ENCODE results near the gene GREB1L.
"Not testable (repeated sequence)": the region's sequence is repeated elsewhere in the genome, so short reads cannot be mapped to it uniquely, and the experiment has no call there.

GREB1L gene

DNA sequence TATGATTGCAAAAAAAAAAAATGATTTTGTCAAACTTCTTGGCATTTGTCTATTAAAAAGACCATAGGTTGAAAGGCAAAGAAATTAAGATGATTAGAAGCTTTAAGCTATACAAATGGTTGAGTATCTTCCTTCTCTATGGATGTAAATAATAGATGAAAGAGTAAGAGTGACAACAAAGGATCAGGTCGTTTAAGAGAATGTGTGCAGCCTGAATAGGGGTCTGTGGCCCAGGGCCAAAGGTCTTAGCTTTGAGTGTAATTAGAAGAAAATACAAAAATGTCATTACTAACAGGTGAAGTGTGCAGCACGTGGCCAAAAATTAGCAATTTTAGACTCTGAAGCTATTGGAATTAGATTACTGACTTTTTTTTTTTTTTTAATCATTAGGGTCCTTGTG is 122.4 kb downstream of the GREB1L start:
- no CpG with 5 or more reads among the region's 2 CpGs for WGBS (ENCODE audit: extremely low coverage, insufficient coverage, insufficient read length)
- Histone ChIP-seq H4K8ac (ENCODE audit: low read depth, low read length) (no peak overlapping the region), H3K36me3 (ENCODE audit: control insufficient read depth in 1 of 2, insufficient read depth in 2 of 2, low read length in 2 of 2) (peaks cover 0 to 3% of the 10 kb centered on the region in 2 experiments), H3K23ac (ENCODE audit: low read length) (no peak overlapping the region), H3K79me2 (ENCODE audit: control insufficient read depth, insufficient read depth, low read length, poor library complexity) (no peaks in the 10 kb centered on the region), H2BK120ac (ENCODE audit: insufficient read depth, low read length, poor library complexity) (no peak overlapping the region), H2BK5ac (ENCODE audit: low read depth, low read length, poor library complexity) (no peak overlapping the region), H2BK12ac (ENCODE audit: low read length) (no peak overlapping the region), H3K27me3 (ENCODE audit: insufficient read depth, low read length) (no peaks in the 10 kb centered on the region), H3K18ac (ENCODE audit: low read length) (no peak overlapping the region), H3K4me3 (ENCODE audit: low read depth, low read length) (no peak overlapping the region), H3K4me2 (ENCODE audit: low read length) (no peak overlapping the region), H2AFZ (ENCODE audit: insufficient read depth, low read length, poor library complexity) (no peak overlapping the region), H3K9me3 (ENCODE audit: insufficient read depth, low read depth, low read length) (no peaks in the 10 kb centered on the region), H4K91ac (ENCODE audit: low read depth, low read length) (no peak overlapping the region), H2AK5ac (ENCODE audit: low read length) (no peak overlapping the region), H3K4ac (ENCODE audit: low read depth, low read length) (no peak overlapping the region), H3K27ac (ENCODE audit: low read depth, low read length) (no peak overlapping the region), H4K12ac (ENCODE audit: low read depth, low read length) (no peak overlapping the region), H3K9ac (ENCODE audit: low read length) (no peak overlapping the region), H3K4me1 (ENCODE audit: control insufficient read depth in 1 of 2, insufficient read depth in 2 of 2, low read length in 2 of 2) (peaks cover 4 to 7% of the 10 kb centered on the region in 2 experiments), H3K79me1 (ENCODE audit: low read length) (peaks cover 5% of the 10 kb centered on the region), H3K14ac (ENCODE audit: low read length) (no peak overlapping the region)
- DNase-seq, result no peak

GRCh38 chr18:21366896-21367295 is 124.9 kb downstream of the GREB1L start:
- Histone ChIP-seq H3K27me3 (ENCODE audit: insufficient read depth, low read length) (no peaks in the 10 kb centered on the region), H3K14ac (ENCODE audit: low read length) (peak overlapping the region; percentile 44), H3K79me1 (ENCODE audit: low read length) (peaks cover 5% of the 10 kb centered on the region), H2BK5ac (ENCODE audit: low read depth, low read length, poor library complexity) (no peak overlapping the region), H2BK120ac (ENCODE audit: insufficient read depth, low read length, poor library complexity) (no peak overlapping the region), H4K12ac (ENCODE audit: low read depth, low read length) (no peak overlapping the region), H3K36me3 (ENCODE audit: control insufficient read depth in 1 of 2, insufficient read depth in 2 of 2, low read length in 2 of 2) (peaks cover 0 to 3% of the 10 kb centered on the region in 2 experiments), H3K23ac (ENCODE audit: low read length) (no peak overlapping the region), H2AK5ac (ENCODE audit: low read length) (peak overlapping the region; percentile 26), H2AFZ (ENCODE audit: insufficient read depth, low read length, poor library complexity) (no peak overlapping the region), H3K4me1 (ENCODE audit: control insufficient read depth in 1 of 2, insufficient read depth in 2 of 2, low read length in 2 of 2) (peaks cover 6 to 8% of the 10 kb centered on the region in 2 experiments), H3K79me2 (ENCODE audit: control insufficient read depth, insufficient read depth, low read length, poor library complexity) (no peaks in the 10 kb centered on the region), H4K8ac (ENCODE audit: low read depth, low read length) (peak overlapping the region; percentile 1), H3K9me3 (ENCODE audit: insufficient read depth, low read depth, low read length) (no peaks in the 10 kb centered on the region), H3K27ac (ENCODE audit: low read depth, low read length) (no peak overlapping the region), H2BK12ac (ENCODE audit: low read length) (peak overlapping the region; percentile 77), H3K9ac (ENCODE audit: low read length) (no peak overlapping the region), H3K4me3 (ENCODE audit: low read depth, low read length) (no peak overlapping the region), H4K91ac (ENCODE audit: low read depth, low read length) (peak overlapping the region; percentile 26), H3K4ac (ENCODE audit: low read depth, low read length) (peak overlapping the region; percentile 79), H3K18ac (ENCODE audit: low read length) (peak overlapping the region; percentile 84), H3K4me2 (ENCODE audit: low read length) (no peak overlapping the region)
- no CpG with 5 or more reads among the region's 2 CpGs for WGBS (ENCODE audit: extremely low coverage, insufficient coverage, insufficient read length)
- DNase-seq, result no peak

DNA sequence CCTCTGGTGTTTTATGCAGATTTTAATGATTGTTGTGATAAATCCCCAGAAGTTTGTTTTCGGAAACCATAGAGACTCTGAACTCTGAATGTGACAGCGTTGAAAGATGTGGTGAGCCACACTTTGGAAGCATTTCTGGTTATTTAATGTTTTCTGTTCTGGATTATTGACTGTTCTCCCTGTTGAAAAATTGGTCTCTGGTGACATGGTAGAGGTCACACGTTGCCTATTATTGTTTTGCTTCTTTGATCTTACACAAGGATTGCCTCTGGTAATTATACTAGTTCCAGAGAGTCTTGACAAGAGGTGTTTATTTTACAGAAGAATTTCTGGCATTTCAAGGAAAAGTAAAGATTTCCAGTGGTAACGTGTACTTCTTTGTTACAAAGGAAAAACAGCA is 127.1 kb downstream of the GREB1L start:
- Histone ChIP-seq H3K79me2 (ENCODE audit: control insufficient read depth, insufficient read depth, low read length, poor library complexity) (no peaks in the 10 kb centered on the region), H3K27ac (ENCODE audit: low read depth, low read length) (no peak overlapping the region), H4K91ac (ENCODE audit: low read depth, low read length) (no peak overlapping the region), H3K14ac (ENCODE audit: low read length) (no peak overlapping the region), H2AFZ (ENCODE audit: insufficient read depth, low read length, poor library complexity) (no peak overlapping the region), H3K4me3 (ENCODE audit: low read depth, low read length) (no peak overlapping the region), H3K4me2 (ENCODE audit: low read length) (peak overlapping the region; percentile 30), H3K4me1 (ENCODE audit: control insufficient read depth in 1 of 2, insufficient read depth in 2 of 2, low read length in 2 of 2) (peaks cover 6 to 8% of the 10 kb centered on the region in 2 experiments), H3K18ac (ENCODE audit: low read length) (no peak overlapping the region), H3K23ac (ENCODE audit: low read length) (no peak overlapping the region), H3K4ac (ENCODE audit: low read depth, low read length) (no peak overlapping the region), H4K8ac (ENCODE audit: low read depth, low read length) (no peak overlapping the region), H2BK12ac (ENCODE audit: low read length) (no peak overlapping the region), H2BK120ac (ENCODE audit: insufficient read depth, low read length, poor library complexity) (no peak overlapping the region), H3K27me3 (ENCODE audit: insufficient read depth, low read length) (no peaks in the 10 kb centered on the region), H3K36me3 (ENCODE audit: control insufficient read depth in 1 of 2, insufficient read depth in 2 of 2, low read length in 2 of 2) (peaks cover 4 to 6% of the 10 kb centered on the region in 2 experiments), H2AK5ac (ENCODE audit: low read length) (no peak overlapping the region), H3K79me1 (ENCODE audit: low read length) (peaks cover 3% of the 10 kb centered on the region), H3K9me3 (ENCODE audit: insufficient read depth, low read depth, low read length) (no peaks in the 10 kb centered on the region), H4K12ac (ENCODE audit: low read depth, low read length) (no peak overlapping the region), H3K9ac (ENCODE audit: low read length) (no peak overlapping the region), H2BK5ac (ENCODE audit: low read depth, low read length, poor library complexity) (no peak overlapping the region)
- no CpG with 5 or more reads among the region's 4 CpGs for WGBS (ENCODE audit: extremely low coverage, insufficient coverage, insufficient read length)
- peak in 1 of 2 donors; percentile 54 for DNase-seq

GRCh38 chr18:21369597-21369996 is 127.6 kb downstream of the GREB1L start:
- not testable (repeated sequence) for H3K4me3 ChIP-seq (ENCODE audit: low read depth, low read length); H3K79me1 ChIP-seq (ENCODE audit: low read length); H3K27me3 ChIP-seq (ENCODE audit: insufficient read depth, low read length); H3K18ac ChIP-seq (ENCODE audit: low read length); H3K14ac ChIP-seq (ENCODE audit: low read length); H3K9me3 ChIP-seq (ENCODE audit: insufficient read depth, low read depth, low read length); H3K4ac ChIP-seq (ENCODE audit: low read depth, low read length); H3K4me1 ChIP-seq (ENCODE audit: control insufficient read depth in 1 of 2, insufficient read depth in 2 of 2, low read length in 2 of 2); H2BK5ac ChIP-seq (ENCODE audit: low read depth, low read length, poor library complexity); H4K8ac ChIP-seq (ENCODE audit: low read depth, low read length); H4K12ac ChIP-seq (ENCODE audit: low read depth, low read length); H2BK12ac ChIP-seq (ENCODE audit: low read length); H3K9ac ChIP-seq (ENCODE audit: low read length); H3K4me2 ChIP-seq (ENCODE audit: low read length); H3K36me3 ChIP-seq (ENCODE audit: control insufficient read depth in 1 of 2, insufficient read depth in 2 of 2, low read length in 2 of 2); H2AFZ ChIP-seq (ENCODE audit: insufficient read depth, low read length, poor library complexity); H3K27ac ChIP-seq (ENCODE audit: low read depth, low read length); H3K23ac ChIP-seq (ENCODE audit: low read length); H3K79me2 ChIP-seq (ENCODE audit: control insufficient read depth, insufficient read depth, low read length, poor library complexity); H2AK5ac ChIP-seq (ENCODE audit: low read length)
- peak in 1 of 2 donors; percentile 6 for DNase-seq
- Histone ChIP-seq H4K91ac (ENCODE audit: low read depth, low read length) (peak overlapping the region; percentile 37), H2BK120ac (ENCODE audit: insufficient read depth, low read length, poor library complexity) (peak overlapping the region; percentile 80)
- no CpG with 5 or more reads among the region's 7 CpGs for WGBS (ENCODE audit: extremely low coverage, insufficient coverage, insufficient read length)

Data from trophoblast cell (in vitro differentiated cells and primary cell).